Measurements from ENCODE around the gene INSYN2A.

DNA sequence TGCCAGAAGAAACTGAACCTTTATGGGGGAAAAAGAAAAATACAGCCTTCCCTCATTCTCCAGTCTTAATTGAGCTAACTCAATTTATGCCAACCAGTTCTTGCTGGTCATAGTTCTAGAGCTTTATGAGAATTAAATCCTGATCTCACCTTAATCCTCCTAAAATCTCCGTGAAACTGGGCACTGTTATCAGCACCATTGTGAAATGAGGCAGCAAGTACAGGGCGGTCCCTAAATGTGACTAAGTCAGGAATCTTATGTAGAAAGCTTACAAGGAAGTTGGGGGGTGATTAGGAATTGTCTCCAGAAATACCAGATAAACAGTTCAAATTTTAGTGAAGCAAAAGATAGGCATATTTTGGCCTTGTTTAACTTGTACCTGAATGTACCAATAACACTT is 10.7 kb upstream of the INSYN2A start:
- TF ChIP-seq, protein P1, sequence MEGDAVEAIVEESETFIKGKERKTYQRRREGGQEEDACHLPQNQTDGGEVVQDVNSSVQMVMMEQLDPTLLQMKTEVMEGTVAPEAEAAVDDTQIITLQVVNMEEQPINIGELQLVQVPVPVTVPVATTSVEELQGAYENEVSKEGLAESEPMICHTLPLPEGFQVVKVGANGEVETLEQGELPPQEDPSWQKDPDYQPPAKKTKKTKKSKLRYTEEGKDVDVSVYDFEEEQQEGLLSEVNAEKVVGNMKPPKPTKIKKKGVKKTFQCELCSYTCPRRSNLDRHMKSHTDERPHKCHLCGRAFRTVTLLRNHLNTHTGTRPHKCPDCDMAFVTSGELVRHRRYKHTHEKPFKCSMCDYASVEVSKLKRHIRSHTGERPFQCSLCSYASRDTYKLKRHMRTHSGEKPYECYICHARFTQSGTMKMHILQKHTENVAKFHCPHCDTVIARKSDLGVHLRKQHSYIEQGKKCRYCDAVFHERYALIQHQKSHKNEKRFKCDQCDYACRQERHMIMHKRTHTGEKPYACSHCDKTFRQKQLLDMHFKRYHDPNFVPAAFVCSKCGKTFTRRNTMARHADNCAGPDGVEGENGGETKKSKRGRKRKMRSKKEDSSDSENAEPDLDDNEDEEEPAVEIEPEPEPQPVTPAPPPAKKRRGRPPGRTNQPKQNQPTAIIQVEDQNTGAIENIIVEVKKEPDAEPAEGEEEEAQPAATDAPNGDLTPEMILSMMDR (IDR thresholded peaks at IDR 0.05; ENCODE audit: insufficient read depth, low read length), result no peak
- TF ChIP-seq POLR2AphosphoS5 (IDR thresholded peaks at IDR 0.05; ENCODE audit: low read depth) (no peak), SPI1 (IDR thresholded peaks at IDR 0.05; ENCODE audit: borderline replicate concordance, low read depth) (no peak)
